ENCODE results near the gene NRXN3.

NRXN3 gene

DNA sequence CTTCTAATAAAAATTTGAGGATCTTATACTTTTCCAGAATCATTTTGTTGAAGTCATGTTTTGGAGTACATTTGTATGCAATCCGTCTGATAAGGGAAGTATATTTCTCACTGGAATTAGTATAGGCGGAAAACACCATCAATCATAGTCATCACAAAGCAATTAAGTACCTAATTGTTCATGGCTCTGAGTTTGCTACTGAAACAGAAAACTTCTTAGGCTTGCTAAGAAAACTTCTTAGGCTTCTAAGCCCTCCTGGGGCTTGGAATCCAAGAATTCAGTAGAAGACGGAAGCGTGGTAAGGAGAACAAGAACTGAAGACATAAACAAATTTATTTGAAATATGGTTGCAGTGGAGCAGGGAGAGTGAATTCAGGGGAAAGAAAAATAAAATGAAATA is 1404.9 kb downstream of the NRXN3 start:
- DNase-seq: no peak

DNA sequence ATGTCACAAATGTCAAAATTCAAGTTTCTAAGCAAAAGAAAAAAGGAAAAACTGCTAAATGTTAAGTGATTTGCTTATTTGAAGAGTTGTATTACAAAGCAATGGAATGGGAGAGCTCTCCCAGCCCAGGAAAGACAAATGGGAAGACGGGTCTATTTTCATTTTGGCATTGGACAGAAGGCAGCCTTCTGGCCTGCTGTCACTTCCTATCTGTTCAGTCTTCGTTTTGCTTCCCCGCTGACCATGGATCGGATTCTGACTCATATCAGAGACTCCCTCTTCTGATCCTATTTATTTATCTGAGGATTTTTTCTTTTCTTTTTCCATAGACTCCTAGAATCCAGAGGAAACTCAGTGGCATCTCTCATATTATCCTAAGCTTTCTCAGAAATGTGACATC is 1406.3 kb downstream of the NRXN3 start:
- no peak for DNase-seq

DNA sequence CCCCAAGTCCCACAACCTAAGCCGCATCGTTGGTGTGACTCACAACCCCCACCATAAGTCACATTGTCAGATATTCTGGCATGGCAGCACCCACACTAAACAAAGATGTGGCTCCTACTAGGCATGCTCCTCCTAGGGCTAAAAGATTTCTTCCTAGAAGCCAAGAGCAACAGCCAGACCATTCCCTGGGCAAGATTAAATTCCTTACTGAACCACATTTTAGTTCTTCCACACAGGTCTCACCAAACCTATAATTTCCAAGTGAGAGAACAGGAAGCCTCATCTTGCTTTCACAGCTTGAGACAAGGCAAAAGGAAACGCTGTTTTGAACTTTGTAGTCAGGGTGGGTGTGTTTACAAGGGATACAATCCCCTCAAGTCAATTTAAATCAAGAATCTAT is 1408.3 kb downstream of the NRXN3 start:
- no peak for DNase-seq

DNA sequence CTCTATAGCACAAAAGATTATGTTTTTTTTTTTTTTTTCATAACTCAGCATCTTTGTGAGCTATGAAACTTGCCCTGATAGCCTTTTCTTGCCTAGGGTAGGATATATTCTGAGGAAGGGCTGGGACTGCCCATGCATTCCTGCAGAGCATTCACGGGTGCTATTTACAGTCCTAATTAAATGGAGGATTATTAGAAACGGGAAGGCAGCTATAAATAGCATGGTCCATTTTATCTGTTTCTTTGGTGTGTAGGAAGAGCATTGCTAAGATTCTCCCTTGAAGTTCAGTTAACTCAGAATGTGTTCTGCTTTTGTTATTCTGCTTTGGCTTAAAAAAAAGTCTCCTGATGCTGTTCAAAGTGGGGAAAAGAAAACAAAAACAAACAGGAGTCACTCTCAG is 1410.2 kb downstream of the NRXN3 start:
- DNase-seq: no peak

DNA sequence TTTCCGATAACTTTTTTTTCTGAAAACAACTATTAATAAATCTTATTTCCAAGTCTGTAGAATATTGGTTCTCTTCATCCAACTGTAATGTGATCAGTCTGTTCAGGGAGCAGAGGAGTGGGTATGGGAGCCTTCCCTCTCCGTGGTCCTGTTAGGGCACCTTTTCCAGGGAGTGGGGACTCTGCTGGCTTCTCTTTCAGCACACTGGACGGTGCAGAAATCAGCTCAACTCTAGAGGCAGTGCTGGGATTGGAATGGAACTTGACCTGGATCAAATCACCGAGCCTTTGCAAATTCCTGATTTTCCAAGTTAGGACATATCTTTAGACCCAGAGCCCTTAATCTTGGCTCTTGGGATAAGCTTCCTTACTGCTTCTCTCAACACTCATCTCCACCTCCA is 1410.7 kb downstream of the NRXN3 start:
- DNase-seq: no peak

DNA sequence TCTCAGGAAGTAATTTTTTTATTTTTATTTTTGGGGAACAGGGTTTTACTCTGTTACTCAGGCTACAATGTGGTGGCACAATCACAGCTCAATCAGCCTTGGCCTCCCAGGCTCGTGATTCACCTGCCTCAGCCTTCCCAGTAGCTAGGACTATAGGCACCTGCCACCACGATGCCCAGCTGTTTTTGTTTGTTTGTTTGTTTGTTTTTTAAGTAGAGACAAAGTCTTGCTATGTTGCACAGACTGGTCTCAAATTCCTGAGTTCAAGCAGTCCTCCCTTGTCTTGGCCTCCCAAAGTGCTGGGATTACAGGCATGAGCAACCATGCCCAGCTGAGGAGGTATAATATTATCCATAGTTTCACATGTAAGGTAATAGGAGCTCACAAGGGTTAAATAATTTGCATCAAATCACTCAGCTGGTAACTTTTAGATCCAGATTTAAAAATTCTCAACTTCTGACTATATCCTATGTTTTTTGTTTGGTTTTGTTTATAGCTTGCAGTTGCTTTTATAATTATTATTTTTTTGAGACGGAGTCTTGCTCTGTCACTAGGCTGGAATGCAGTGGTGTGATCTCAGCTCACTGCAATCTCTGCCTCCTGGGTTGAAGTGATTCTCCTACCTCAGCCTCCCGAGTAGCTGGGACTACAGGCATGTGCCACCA is 1411.9 kb downstream of the NRXN3 start:
- no peak for DNase-seq

DNA sequence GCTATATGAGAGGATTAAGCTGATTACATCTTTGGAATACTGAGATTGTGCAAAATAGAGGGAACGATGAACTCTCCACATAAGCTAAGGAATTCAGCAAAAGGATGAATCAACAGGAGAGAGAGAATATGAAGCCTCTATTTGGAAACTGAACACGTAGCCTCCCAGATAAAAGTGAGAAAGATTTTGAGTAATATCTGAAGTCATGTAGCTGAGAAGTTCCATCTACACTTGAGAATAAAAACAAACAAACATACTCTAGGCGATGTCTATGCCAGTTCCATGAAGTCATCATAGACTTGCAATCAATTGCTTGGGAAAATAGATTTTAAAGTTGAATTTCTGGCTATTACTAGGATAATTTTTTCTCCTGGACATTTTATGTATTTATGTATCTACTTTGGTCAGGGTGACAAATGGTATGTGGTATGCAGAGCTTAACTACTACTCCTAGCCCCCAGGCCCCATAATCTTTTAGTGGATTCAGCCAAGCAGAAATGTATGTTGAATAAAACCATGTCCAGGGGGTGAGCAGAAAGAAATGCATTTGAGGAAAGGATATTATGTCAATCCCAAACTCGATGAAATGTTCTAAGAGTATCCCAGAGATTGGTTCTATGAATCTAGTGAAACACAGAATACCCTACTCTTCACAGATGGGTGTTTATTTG is 1413.7 kb downstream of the NRXN3 start:
- DNase-seq: no peak

DNA sequence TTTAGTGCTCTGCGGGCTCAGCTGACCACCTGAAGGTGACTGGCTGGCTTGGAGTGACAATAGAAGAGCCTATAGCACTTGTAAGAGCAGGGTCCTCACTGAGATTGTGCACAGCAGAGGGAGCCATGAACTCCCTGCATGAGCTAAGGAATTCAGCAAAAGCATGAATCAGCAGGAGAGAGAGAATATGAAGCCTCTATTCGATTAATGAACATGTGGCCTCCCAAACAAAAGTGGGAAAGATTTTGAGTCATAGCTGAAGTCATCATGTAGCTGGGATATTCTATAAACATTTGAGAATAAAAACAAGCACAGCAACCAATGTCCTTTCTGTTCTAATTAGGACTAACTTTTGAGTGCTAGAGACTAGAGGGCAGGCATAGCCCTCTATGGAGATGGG is 1414.5 kb downstream of the NRXN3 start:
- DNase-seq: no peak

DNA sequence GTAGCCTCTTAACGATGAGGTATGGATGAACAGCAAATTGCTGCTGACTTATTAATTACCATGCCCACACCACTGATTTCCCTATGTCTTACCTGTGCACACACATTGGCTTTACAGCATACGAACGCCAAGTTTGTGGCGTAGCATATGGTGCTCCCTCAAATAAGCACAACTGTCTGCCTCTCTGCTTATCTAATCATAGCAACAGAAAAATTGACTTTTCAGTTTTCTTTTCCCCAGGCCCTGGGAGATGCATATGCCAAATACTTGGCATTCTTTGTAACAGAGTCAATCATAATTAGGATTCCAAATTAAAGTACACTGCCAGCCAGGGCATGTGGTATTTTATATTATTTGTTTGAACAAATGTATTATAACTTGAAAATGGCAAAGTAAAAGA is 1415.7 kb downstream of the NRXN3 start:
- no peak for DNase-seq

DNA sequence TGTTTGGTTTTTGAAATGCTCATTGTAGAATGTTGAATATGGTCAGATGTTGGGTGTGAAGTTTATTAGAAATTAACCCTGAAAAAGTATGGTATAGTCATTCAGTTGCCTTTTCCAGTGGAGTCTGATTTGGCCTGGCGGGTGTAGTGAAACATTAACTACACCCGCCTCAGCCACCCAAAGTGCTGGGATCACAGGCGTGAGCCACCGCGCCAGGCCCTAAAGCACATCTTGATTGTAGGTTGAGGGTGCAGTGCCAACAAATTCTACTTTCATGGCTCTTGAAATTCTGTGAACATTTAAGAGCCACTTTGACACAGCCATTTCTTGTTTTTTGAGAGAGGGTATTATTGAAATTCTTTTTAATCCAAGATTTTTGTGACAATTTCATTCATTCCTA is 1416.2 kb downstream of the NRXN3 start:
- DNase-seq: peak; percentile 4

DNA sequence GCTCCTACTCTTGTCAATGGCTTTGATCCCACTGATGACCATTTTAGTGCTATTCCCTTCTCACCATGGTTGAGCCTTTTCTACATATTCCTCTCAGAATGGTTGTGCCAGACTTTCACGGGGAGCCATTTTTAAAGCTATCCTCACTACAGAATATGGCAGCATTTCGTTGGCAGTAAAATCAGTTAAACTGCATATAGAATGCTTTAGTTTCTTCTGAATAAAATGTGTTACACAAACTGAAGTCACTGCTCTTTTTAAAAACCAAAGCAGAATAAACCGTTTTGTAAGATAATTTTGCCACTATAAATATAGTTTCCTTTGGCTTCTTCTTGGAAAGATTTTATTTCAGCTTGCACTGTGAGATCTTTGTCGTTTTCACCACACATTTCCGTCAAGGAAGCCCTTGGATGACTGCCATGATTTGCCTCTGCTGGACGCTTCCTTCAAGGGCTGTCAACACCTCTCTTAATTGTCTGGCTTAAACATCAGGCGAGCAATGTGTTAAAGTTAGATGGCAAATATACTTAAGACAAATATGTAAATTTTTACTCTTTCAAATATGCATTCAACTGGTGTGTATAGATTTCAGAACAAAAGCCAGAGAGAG is 1416.9 kb downstream of the NRXN3 start:
- DNase-seq: peak; percentile 19

DNA sequence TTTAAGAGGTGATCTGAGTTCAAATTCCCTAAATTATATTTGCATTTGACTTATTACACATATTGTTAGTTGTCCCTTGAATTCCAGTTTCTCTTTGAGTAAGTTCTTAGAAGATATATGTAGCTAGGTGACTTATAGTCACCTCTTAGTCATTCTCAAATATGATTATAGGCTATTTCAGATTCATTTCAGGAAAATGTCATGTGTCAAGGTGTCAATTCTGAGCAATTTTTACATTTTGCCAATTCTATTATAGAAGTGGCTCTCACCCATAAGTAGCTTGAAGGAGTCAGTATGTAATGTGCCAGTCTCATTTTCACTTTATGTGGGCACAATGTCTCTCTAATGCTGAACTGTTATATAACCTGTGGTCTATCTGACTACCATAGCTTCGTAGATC is 1417.7 kb downstream of the NRXN3 start:
- no peak for DNase-seq

DNA sequence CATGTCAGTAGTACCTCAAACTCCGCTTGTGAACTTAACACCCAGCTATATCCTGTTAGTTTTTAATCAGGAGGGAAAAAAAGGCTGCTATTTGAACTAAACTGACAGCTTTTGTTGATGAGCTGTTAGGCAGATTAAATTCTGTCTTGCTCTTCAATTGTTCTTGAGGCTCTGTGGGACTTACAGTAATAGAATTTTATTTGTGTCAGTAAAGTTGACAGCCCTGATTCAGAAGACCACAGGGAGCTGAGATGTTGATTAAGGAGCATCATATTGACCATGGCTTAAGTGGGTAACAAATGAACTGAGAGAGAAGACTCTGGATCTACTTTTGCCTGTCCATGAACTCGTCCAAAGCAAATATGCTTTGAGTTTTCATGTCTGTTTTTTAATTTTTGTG is 1418.2 kb downstream of the NRXN3 start:
- DNase-seq: no peak

DNA sequence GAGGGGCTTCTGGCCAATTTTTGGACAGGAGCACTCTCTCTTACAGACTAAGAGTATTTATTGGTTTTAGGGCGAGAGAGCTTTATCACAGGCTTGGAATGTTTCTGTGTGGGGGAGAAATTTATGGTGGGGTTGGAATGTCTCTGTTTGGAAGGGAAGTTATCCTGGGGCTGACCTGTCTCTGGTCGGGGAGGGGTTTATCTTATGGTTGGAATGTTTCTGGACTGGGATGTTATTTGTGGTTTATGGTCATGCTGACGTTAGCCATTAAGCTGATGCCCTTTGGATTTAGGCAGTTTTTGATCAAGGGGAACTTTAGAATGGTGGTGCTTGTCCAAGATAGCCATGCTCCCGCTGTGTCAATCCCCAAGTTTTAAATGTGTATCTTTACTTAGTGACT is 1426.4 kb downstream of the NRXN3 start:
- no peak for DNase-seq

DNA sequence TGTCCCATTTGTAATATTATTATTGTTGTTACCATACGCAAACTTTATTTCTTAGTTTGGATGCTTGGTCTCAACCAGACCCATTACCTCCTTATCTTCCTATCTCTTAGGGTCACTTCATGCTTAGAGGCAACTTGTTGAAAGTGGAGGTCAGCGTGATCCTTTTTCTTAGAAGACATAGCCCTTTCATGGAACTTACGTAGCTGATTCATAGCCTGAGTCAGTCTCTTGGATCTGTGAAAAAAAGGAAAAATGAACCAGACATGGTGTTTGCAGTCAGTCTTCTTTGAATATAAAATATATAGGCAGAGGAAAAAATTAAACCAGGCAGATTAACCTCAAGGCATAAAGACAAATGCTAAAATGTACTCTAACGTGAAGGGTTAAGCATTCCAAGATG is 1427.4 kb downstream of the NRXN3 start:
- no peak for DNase-seq

DNA sequence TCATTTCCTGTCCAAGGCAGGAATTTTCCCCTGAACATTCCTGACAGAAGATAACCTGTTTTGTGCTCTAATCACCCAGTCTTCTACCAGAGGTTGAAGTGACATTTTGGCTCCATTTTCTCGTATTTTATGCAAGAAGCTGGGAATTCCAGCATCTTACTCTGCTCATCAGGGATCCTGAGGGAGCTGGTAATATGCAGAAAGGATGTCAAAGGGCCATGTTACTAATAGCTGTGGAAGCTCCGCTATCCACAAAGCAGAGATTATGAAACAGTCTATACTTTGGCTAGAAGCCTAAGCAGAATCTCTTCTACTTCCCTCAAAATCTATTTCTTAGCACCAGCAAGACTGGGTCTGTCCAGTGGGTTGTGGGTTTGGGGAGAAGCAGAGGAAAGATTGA is 1428.2 kb downstream of the NRXN3 start:
- DNase-seq: no peak

DNA sequence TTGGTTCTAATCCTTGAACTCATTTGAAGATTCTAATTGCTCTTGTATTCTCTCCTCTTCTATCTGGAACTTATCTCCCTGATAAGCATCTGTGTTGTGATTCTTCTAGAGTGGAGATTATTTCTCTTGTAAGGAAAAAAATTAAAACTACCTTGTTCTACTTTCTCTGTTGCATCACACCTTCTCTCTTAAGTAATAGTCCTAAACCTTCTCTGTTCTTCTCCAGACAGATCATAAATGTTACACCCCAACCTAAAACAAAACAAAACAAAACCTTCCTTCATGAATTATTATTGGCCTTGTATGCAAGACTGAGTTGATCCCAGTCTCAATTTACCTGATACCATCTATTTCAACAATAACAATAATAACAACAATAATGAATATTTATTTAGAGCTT is 1429.1 kb downstream of the NRXN3 start:
- no peak for DNase-seq

DNA sequence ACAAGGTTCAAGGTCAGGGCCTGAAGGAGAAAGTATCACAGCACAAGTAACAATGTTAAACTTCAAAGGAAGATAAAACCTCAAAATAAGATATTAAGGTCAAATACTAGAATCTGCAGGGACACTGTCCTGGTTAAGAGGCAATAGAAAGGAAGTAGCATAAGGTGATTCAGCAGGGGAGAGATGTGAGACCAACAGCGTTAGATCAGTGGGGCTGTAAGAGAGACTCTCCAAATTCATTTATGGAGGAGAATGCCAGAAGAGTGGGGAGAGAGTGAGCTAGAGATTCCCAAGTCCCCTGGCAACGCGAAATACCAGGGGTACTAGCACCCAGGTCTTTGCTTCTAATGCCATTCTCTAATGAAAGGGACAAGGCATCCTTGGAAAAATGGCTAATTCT is 1430.2 kb downstream of the NRXN3 start:
- DNase-seq: no peak

DNA sequence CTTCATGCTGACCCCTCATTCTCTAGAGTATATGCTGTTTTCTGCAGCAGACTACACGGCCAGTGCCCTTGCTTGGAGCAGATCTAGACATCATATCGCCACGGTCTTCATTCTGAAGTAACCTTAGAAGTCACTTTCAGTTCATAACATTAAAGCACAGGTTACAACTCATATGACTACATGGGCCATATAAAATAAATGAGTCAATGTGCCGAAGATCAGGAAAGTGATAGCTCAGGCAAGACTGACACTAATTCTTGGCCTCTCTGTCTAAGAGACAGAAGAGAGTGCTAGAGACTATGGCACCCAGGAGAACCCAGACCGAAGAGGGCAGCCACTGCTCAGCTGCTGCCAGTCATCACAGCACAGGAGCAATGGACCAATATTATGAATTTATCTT is 1431.4 kb downstream of the NRXN3 start:
- DNase-seq: no peak

DNA sequence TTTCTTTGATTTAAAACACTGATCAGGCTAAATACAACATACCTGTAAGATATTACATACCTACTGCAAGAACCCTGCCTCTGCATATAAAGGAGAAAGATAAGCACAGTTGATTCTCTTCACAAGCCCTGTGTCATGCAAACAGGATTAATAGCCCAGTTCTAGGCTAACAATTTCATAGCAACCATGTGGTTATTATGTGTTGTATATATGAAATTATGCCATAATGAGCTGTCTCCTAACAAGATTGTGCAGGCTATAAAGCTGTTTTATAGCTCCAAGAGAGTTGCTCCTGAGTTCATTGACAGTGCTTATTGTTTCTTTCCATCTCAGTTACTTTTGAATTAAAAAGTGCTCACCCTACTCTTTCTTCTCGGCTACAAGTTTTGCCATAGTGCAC is 1431.9 kb downstream of the NRXN3 start:
- DNase-seq: no peak

DNA sequence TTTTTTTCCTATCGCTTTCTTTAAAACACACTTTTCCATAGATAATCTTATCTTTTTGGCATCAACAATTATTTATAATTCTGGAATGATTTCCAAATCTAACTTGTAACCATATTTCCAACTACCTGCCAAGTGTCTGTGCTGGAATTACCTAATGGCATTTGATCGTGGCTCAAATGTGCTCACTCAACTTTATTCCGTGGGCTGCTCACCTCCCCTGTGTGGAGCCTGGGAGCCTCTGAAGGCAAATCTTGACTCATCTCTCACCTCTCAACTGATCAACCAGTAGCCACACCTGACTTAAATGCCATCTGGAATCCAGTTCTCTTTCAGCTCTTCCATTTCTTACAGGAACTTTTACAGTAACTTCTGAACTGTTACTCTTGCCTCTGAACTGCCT is 1432.6 kb downstream of the NRXN3 start:
- DNase-seq: no peak

DNA sequence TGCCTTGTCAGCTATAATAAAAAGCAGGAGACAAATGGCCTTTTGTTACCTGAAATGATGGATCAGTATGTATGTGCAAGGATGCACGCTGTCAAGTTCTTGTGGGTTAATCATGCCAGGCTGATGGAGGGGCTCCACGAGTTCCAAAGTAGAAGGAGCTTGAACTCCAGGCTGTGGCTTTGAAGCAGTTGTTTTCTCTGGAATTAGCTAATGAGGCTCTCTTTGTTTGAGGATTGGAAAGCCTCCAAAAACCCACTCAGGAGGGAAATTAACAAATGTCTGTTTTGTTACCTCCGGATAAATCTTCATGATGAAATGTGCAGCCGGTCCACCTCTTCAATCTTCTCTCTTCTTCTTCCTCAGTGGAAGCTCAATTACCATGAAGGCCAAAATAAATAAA is 1435.7 kb downstream of the NRXN3 start:
- DNase-seq: peak; percentile 96

DNA sequence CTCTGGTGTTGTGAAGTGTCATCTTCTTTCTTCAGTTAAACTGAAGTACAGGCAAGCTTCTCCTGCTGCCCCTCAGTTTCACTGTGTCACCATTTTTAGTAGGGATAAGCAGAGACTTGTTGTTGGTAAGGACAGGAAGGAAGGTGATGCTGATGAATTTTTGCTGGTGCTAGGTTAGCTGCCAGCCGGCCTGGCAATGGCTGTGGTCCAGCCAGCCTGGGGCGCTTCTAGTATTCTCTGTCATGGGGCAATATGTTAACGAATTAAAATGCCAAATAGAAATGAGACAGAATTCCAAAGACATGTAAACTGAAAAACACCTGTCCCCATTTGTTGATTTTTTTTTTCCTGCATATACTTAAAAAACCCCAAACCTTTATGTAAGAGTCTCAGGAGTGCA is 1438.3 kb downstream of the NRXN3 start:
- no peak for DNase-seq

DNA sequence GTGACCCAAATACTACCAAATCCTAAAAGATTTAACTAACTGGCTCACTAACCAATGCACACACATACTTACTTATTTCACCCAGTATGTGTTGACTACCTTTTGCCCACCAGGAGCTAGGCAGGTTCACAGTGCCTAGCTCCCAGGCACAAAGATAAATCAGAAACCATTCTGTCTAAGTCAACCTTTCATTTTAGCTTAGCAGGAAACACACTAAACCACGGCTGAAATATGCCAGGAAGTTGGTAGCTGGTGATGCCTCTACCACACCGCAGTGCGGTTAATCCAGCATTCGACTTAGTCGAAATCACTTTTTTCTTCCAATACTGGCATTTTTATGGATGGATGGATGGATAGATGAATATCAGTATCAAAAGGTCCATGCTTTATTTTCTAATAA is 1443.5 kb downstream of the NRXN3 start:
- no peak for DNase-seq

DNA sequence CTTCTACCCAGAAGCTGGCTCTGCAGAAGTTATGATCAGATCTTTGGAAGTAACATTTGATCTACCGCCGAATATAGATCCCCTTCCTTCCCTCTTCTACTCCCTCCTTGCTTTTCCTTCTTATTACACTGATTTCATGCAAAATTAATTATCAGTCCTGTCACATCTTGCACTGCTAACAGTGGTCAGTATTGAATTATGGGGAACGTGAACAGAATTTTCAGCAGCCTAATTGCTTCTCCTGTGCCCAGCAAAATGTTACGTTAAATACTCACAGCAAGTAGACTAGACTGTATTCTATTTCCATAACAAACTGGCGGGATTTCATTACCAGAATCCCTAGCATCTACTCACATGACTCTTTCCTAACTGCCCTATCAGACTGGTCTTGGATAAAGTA is 1444.3 kb downstream of the NRXN3 start:
- no peak for DNase-seq

Data from NCI-H1105 (cell line).